K562 (cell line): Measurements from ENCODE around the gene SLC2A14. TPM values are rescaled to one million over a fixed set of nuclear protein-coding genes. Genes with fewer than 3 reads are reported as not detected.
A peak's percentile ranks its signal among the peaks of the same experiment; 100 is the strongest.

ENCODE experiments used
- BCL6 ChIP-seq: fragments of 250-450 bp; sonication (Bioruptor Pico); IDR thresholded peaks from 2 replicates; pipeline ENCODE4 v1.4.0; 2020
- CREM ChIP-seq: IDR thresholded peaks from 2 replicates; pipeline ENCODE4 v1.6.1; 2014; ENCODE audit warnings: antibody characterized with exemption, low read depth
- FOXK1 ChIP-seq: sonication (generic); formaldehyde crosslinking; IDR thresholded peaks from 2 replicates; pipeline ENCODE4 v1.8.0; 2022; ENCODE audit warnings: missing genetic modification reagents, mild to moderate bottlenecking, borderline replicate concordance
- FOXP1 ChIP-seq: sonication (generic); formaldehyde crosslinking; IDR thresholded peaks from 2 replicates; pipeline ENCODE4 v1.8.0; 2022; ENCODE audit warnings: mild to moderate bottlenecking, missing genetic modification reagents
- KAT7 ChIP-seq: sonication (generic); formaldehyde crosslinking; IDR thresholded peaks from 2 replicates; pipeline ENCODE4 v1.8.0; 2022; ENCODE audit warnings: missing genetic modification reagents, mild to moderate bottlenecking, borderline replicate concordance
- MAFF ChIP-seq: IDR thresholded peaks from 2 replicates; pipeline ENCODE4 v1.6.1; 2012; ENCODE audit warnings: low read length, improper control_type of control experiment
- NFIC ChIP-seq: fragments of 450-650 bp; IDR thresholded peaks from 2 replicates; pipeline ENCODE4 v1.6.1; 2017; ENCODE audit warnings: mild to moderate bottlenecking, inconsistent platforms
- NR3C1 ChIP-seq: sonication (generic); formaldehyde crosslinking; IDR thresholded peaks from 2 replicates; pipeline ENCODE4 v1.8.1; 2022; ENCODE audit warnings: missing genetic modification reagents
- RREB1 ChIP-seq: fragments of 250-450 bp; sonication (Bioruptor Pico); IDR thresholded peaks from 2 replicates; pipeline ENCODE4 v1.4.0; 2020
- SMAD1 ChIP-seq: fragments of 150-350 bp; IDR thresholded peaks from 2 replicates; pipeline ENCODE4 v1.6.1; 2014; ENCODE audit warnings: low read length, low read depth; ENCODE audit not compliant: partially characterized antibody
- TRIM28 ChIP-seq: fragments of 450-650 bp; IDR thresholded peaks from 2 replicates; pipeline ENCODE4 v1.6.1; 2017
- U2AF2 ChIP-seq: fragments of 200-400 bp; formaldehyde crosslinking; optimal IDR thresholded peaks from 2 replicates; pipeline ENCODE3; 2017; ENCODE audit warnings: low read depth, mild to moderate bottlenecking, low read length
- ZNF143 ChIP-seq: sonication (generic); formaldehyde crosslinking; IDR thresholded peaks from 2 replicates; pipeline ENCODE4 v1.9.0; 2022; ENCODE audit warnings: mild to moderate bottlenecking, missing genetic modification reagents
- ZNF253 ChIP-seq: fragments of 250-450 bp; sonication (Bioruptor Pico); conservative IDR thresholded peaks from 2 replicates; pipeline ENCODE4 v1.6.1; 2021; ENCODE audit warnings: mild to moderate bottlenecking
- ZNF407 ChIP-seq: fragments of 450-650 bp; IDR thresholded peaks from 2 replicates; pipeline ENCODE4 v1.6.1; 2016; ENCODE audit warnings: low read depth
- polyA plus RNA-seq, 8 experiments: library from polyadenylated mRNA; depleted of rRNA in 4 of 8; stranded (reverse) in 5 of 8; unstranded in 3 of 8; fragments of >200 nt; fragmentation: Nextera tagmentation in 2 of 8; fragmentation: Illumina TruSeq in 1 of 8; extraction: Ambion mirVana in 2 of 8; extraction: Trizol in 1 of 8; gene quantifications; 2 replicates each; pipeline versions ENCODE4 v1.2.1 to v1.2.3, GENCODE V29; 2011 to 2014; ENCODE audit warnings: inconsistent platforms in 1 of 8, missing spikeins in 1 of 8
- total RNA-seq, 7 experiments: library from RNA; depleted of rRNA in 6 of 7; stranded (reverse); fragments of >200 nt in 6 of 7; fragmentation: Illumina TruSeq in 2 of 7; extraction: Trizol in 2 of 7; gene quantifications; 2 replicates each; pipeline versions ENCODE4 v1.2.1 to v1.2.3, GENCODE V29; 2011 to 2021; ENCODE audit warnings: low replicate concordance in 1 of 7

The SLC2A14 gene
- total and polyA plus RNA-seq, 9 of the 15 experiments (the other 6 are each of a cell fraction or from before 2014, with no cell fraction given) = 0.13 to 8.9 (median 4.8) TPM; not detected in 1

GRCh38 chr12:7907009-7907408 lies 34.3 kb upstream of the SLC2A14 start (continued):
- TF ChIP-seq ZNF407 = no peak
- no peak for TF ChIP-seq RREB1 (CRISPR knock-in tag)
- TF ChIP-seq SMAD1 = no peak
- TF ChIP-seq ZNF143 (CRISPR knock-in tag) = no peak
- TF ChIP-seq NR3C1 (CRISPR knock-in tag) = no peak
- TF ChIP-seq ZNF253 (CRISPR knock-in tag) = no peak
- no peak for TF ChIP-seq TRIM28
- no peak for TF ChIP-seq BCL6
- TF ChIP-seq U2AF2 = no peak
- TF ChIP-seq FOXP1 = 0 out of 2 replicates have a peak, but pooled peaks have one; percentile 36
- TF ChIP-seq CREM = peak; percentile 22; the same call in 1 of the 2 replicates
- TF ChIP-seq KAT7 = no peak
- TF ChIP-seq NFIC = no peak
- TF ChIP-seq MAFF = no peak
- TF ChIP-seq FOXK1 (CRISPR knock-in tag) = no peak
